Measurements from ENCODE around the gene CCL20. TPM values are rescaled to one million over a fixed set of nuclear protein-coding genes. Genes with fewer than 3 reads are reported as not detected.

CCL20 gene
- total and polyA plus RNA-seq, 2 of the 8 experiments (the other 6 are each of a cell fraction or from before 2014, with no cell fraction given), result not detected

DNA sequence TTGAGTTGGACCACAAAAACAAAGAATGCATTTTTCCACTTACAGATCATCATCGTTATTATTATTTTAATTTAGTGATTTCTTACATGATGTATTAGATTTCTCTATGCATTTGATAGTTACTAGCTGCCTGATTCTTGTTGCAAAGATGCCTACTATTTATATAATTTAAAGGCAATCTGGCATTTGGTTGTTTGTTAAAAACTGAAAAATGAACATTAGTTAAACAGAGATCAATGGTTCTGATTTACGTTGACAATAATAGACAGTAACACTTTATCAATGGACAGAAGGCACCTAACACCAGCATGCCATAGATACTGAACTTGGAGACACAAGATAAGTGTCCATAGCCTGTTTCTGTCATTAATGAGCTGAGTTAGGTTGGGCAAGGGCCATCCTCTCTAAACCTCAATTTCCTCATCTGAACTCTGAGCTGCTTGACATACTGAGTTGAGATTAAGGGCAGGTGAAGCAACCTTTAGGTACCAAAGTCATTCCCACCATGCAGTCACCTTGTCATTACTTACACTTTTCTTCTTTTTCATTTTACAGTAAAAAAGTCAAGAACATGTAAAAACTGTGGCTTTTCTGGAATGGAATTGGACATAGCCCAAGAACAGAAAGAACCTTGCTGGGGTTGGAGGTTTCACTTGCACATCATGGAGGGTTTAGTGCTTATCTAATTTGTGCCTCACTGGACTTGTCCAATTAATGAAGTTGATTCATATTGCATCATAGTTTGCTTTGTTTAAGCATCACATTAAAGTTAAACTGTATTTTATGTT, 3.1 kb downstream of the CCL20 start:
- ChIA-PET CTCF (ENCODE audit: partially characterized antibody) (interaction anchor here (0.6 kb wide), 1 partner anchor 462 kb away, joined by 3 read pairs; no protein-coding TSS in a partner anchor), POLR2A (ENCODE audit: partially characterized antibody) (no interaction called here)
- H2BK120ac ChIP-seq (replicated peaks; ENCODE audit: low read depth, low read length), result no peak overlapping the region
- H3K23me2 ChIP-seq (ENCODE audit: low read depth, low read length), result no peaks in the 10 kb centered on the region
- no peak overlapping the region for H3K23ac ChIP-seq (ENCODE audit: insufficient read length)
- no peak overlapping the region for H3K4me2 ChIP-seq (ENCODE audit: insufficient read depth in 1 of 2, low read depth in 2 of 2, low read length in 2 of 2)
- no peak overlapping the region for H3K18ac ChIP-seq (ENCODE audit: extremely low read depth, low read length)
- H3K27me3 ChIP-seq (replicated peaks in 1 of 4; ENCODE audit: control insufficient read depth in 3 of 4, extremely low read depth in 1 of 4, insufficient read depth in 3 of 4, low read length in 3 of 4), result no peaks in the 10 kb centered on the region; a peak in 1 of 7 replicates
- H2BK20ac ChIP-seq (ENCODE audit: low read length), result no peak overlapping the region
- H3K27ac ChIP-seq (ENCODE audit: low read depth, low read length), result no peak overlapping the region
- H2BK5ac ChIP-seq (ENCODE audit: low read depth, low read length), result no peak overlapping the region
- H4K8ac ChIP-seq (ENCODE audit: extremely low read depth, insufficient read depth, low read length), result no peak overlapping the region
- H4K20me1 ChIP-seq (replicated peaks in 1 of 2; ENCODE audit: control insufficient read depth in 1 of 2, insufficient read depth in 2 of 2, low read length in 2 of 2), result peaks cover 0 to 2% of the 10 kb centered on the region in 2 experiments
- H2BK12ac ChIP-seq (ENCODE audit: low read depth, low read length), result no peak overlapping the region
- H4K5ac ChIP-seq (ENCODE audit: insufficient read length, low read depth, low read length), result no peak overlapping the region
- WGBS, 2 experiments (ENCODE audit: extremely low coverage in 1 of 2, insufficient coverage in 1 of 2, insufficient read length in 1 of 2, insufficient replicate concordance in 2 of 2, low coverage in 1 of 2, low lambda C conversion rate in 2 of 2, missing lambda C conversion rate in 1 of 2), result 86% methylated on average over 2 of the region's 2 CpGs; no CpG with 5 or more reads in 1 of the 2 experiments
- no peak overlapping the region for H2AFZ ChIP-seq (ENCODE audit: low read length)
- no peaks in the 10 kb centered on the region for H3K79me1 ChIP-seq (ENCODE audit: low read depth, low read length)
- no peak overlapping the region for H3K4me3 ChIP-seq (ENCODE audit: extremely low read depth in 1 of 4, insufficient read depth in 2 of 4, low read depth in 3 of 4, low read length in 4 of 4)
- no peak overlapping the region for H3K9ac ChIP-seq (replicated peaks in 1 of 4; ENCODE audit: extremely low read depth in 1 of 4, low read depth in 3 of 4, low read length in 3 of 4)
- H3K56ac ChIP-seq (replicated peaks; ENCODE audit: insufficient read length, low read depth, low read length), result no peak overlapping the region
- peaks cover 0 to 4% (median 2%) of the 10 kb centered on the region in 4 experiments; a peak in 3 of 7 replicates for H3K4me1 ChIP-seq (replicated peaks in 1 of 4; ENCODE audit: control insufficient read depth in 3 of 4, insufficient read depth in 4 of 4, low read length in 3 of 4)
- DNase-seq (ENCODE audit: low read depth in 1 of 2, low spot score in 2 of 2) (no peak), FAIRE-seq (no peak)
- no peak overlapping the region for H3K4ac ChIP-seq (replicated peaks; ENCODE audit: insufficient read length, low read depth, low read length)
- H3K79me2 ChIP-seq (ENCODE audit: control insufficient read depth in 1 of 2, insufficient read depth in 2 of 2, low read length in 2 of 2), result no peaks in the 10 kb centered on the region
- H3K9me3 ChIP-seq (ENCODE audit: insufficient read depth in 2 of 2, low read depth in 1 of 2, low read length in 1 of 2), result no peaks in the 10 kb centered on the region
- no peak overlapping the region for H2BK15ac ChIP-seq (ENCODE audit: low read length)
- no peaks in the 10 kb centered on the region for H3K36me3 ChIP-seq (ENCODE audit: control insufficient read depth in 2 of 4, insufficient read depth in 4 of 4, low read length in 3 of 4)
- H4K91ac ChIP-seq (replicated peaks; ENCODE audit: insufficient read length, low read length), result no peak overlapping the region
- no peak overlapping the region for H2AK5ac ChIP-seq (ENCODE audit: low read depth, low read length)
- no peak overlapping the region for H3K14ac ChIP-seq (ENCODE audit: insufficient read length)
- TF ChIP-seq CHD1 (IDR thresholded peaks at IDR 0.05; ENCODE audit: low read depth, low read length) (no peak), BACH1 (IDR thresholded peaks at IDR 0.05; ENCODE audit: low read length) (no peak), ASH2L (IDR thresholded peaks at IDR 0.05; ENCODE audit: low read length) (no peak), RBBP5 (IDR thresholded peaks at IDR 0.05; ENCODE audit: borderline replicate concordance, low read depth, low read length) (no peak), CHD2 (IDR thresholded peaks at IDR 0.05; ENCODE audit: low read length) (no peak), POU5F1 (IDR thresholded peaks at IDR 0.05; ENCODE audit: low read depth, low read length) (no peak), SP2 (IDR thresholded peaks at IDR 0.05; ENCODE audit: low read length) (no peak), RXRA (IDR thresholded peaks at IDR 0.05; ENCODE audit: insufficient read depth, low read depth, low read length) (no peak), KDM4A (IDR thresholded peaks at IDR 0.05; ENCODE audit: low read depth, low read length, severe bottlenecking) (no peak), POLR2A (IDR thresholded peaks at IDR 0.05; ENCODE audit: control extremely low read depth in 1 of 2, low read depth in 2 of 2, low read length in 2 of 2) (no peak), RAD21 (IDR thresholded peaks at IDR 0.05 in 1 of 2, conservative IDR thresholded peaks at IDR 0.05 in 1 of 2; ENCODE audit: low read depth in 2 of 2, low read length in 2 of 2) (no peak), CBX8 (IDR thresholded peaks at IDR 0.05; ENCODE audit: borderline replicate concordance, low read depth, low read length) (no peak)
- TF ChIP-seq, protein P1, sequence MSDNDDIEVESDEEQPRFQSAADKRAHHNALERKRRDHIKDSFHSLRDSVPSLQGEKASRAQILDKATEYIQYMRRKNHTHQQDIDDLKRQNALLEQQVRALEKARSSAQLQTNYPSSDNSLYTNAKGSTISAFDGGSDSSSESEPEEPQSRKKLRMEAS (IDR thresholded peaks at IDR 0.05), result no peak

Measured in H1 (cell line).